GM21723 (cell line): Measurements from ENCODE around the gene USP2.

Experiments
- ATAC-seq: cut with Tn5 transposase; IDR thresholded peaks from one replicate; pipeline ENCODE4 v1.9.1; 2021; ENCODE audit warnings: mild to moderate bottlenecking, moderate library complexity; ENCODE audit not compliant: unreplicated experiment

The USP2 gene

GRCh38 chr11:119381181-119381988, at the start of gene USP2:
TSS of gene USP2 (minus strand) at chr11:119381690. CDS start at chr11:119373480, 8,210 bp downstream.
- ATAC-seq = peak; percentile 99

- no peak for ATAC-seq
Measured at GRCh38 chr11:119427279-119427678, 45.8 kb upstream of the USP2 start.

- ATAC-seq = no peak
Measured at GRCh38 chr11:119426142-119426541, 44.7 kb upstream of the USP2 start.

- ATAC-seq = no peak
Measured at GRCh38 chr11:119424775-119425174, 43.3 kb upstream of the USP2 start.

GRCh38 chr11:119424276-119424675, 42.8 kb upstream of the USP2 start:
- ATAC-seq = no peak

GRCh38 chr11:119423509-119424254, 42.2 kb upstream of the USP2 start:
- ATAC-seq = no peak

- no peak for ATAC-seq
Measured at GRCh38 chr11:119422809-119423508, 41.5 kb upstream of the USP2 start, which contains the start of gene THY1. TSS of gene THY1 (minus strand) at chr11:119423172. CDS start at chr11:119420905, 2,267 bp downstream.

- no peak for ATAC-seq
Measured at GRCh38 chr11:119421941-119422808, 40.7 kb upstream of the USP2 start.

- no peak for ATAC-seq
Measured at GRCh38 chr11:119421351-119421750, 39.9 kb upstream of the USP2 start.

- ATAC-seq = no peak
Measured at GRCh38 chr11:119420631-119421030, 39.1 kb upstream of the USP2 start.

- ATAC-seq = no peak
Measured at GRCh38 chr11:119419834-119420492, 38.5 kb upstream of the USP2 start.

GRCh38 chr11:119419246-119419645, 37.8 kb upstream of the USP2 start:
- ATAC-seq = no peak

GRCh38 chr11:119418759-119419158, 37.3 kb upstream of the USP2 start:
- no peak for ATAC-seq

GRCh38 chr11:119417726-119418540, 36.4 kb upstream of the USP2 start:
- no peak for ATAC-seq

- ATAC-seq = no peak
Measured at GRCh38 chr11:119416606-119417580, 35.4 kb upstream of the USP2 start.

GRCh38 chr11:119415966-119416365, 34.5 kb upstream of the USP2 start:
- ATAC-seq = no peak

GRCh38 chr11:119415517-119415916, 34.0 kb upstream of the USP2 start:
- no peak for ATAC-seq

- no peak for ATAC-seq
Measured at GRCh38 chr11:119414734-119415133, 33.2 kb upstream of the USP2 start.
